ENCODE measurements around the gene CRADD.

GRCh38 chr12:93832131-93832530 is 155.0 kb downstream of the CRADD start:
- TF ChIP-seq HIC1 (tag by site-specific recombination; IDR thresholded peaks at IDR 0.05) (no peak), ZSCAN4 (tag by site-specific recombination; IDR thresholded peaks at IDR 0.05) (no peak), ZNF549 (tag by site-specific recombination; IDR thresholded peaks at IDR 0.05) (no peak), ZNF24 (tag by site-specific recombination; IDR thresholded peaks at IDR 0.05) (no peak), ZNF707 (tag by site-specific recombination; IDR thresholded peaks at IDR 0.05) (no peak), ZNF354C (tag by site-specific recombination; IDR thresholded peaks at IDR 0.05; ENCODE audit: borderline replicate concordance, low read depth) (no peak), YY1 (tag by site-specific recombination; IDR thresholded peaks at IDR 0.05) (no peak), ZNF174 (tag by site-specific recombination; IDR thresholded peaks at IDR 0.05) (no peak), ZNF335 (tag by site-specific recombination; conservative IDR thresholded peaks at IDR 0.05) (no peak), HOXA7 (CRISPR knock-in tag; IDR thresholded peaks at IDR 0.05; ENCODE audit: borderline replicate concordance) (no peak), ZNF133 (tag by site-specific recombination; IDR thresholded peaks at IDR 0.05) (no peak)
- TF ChIP-seq, protein P1, sequence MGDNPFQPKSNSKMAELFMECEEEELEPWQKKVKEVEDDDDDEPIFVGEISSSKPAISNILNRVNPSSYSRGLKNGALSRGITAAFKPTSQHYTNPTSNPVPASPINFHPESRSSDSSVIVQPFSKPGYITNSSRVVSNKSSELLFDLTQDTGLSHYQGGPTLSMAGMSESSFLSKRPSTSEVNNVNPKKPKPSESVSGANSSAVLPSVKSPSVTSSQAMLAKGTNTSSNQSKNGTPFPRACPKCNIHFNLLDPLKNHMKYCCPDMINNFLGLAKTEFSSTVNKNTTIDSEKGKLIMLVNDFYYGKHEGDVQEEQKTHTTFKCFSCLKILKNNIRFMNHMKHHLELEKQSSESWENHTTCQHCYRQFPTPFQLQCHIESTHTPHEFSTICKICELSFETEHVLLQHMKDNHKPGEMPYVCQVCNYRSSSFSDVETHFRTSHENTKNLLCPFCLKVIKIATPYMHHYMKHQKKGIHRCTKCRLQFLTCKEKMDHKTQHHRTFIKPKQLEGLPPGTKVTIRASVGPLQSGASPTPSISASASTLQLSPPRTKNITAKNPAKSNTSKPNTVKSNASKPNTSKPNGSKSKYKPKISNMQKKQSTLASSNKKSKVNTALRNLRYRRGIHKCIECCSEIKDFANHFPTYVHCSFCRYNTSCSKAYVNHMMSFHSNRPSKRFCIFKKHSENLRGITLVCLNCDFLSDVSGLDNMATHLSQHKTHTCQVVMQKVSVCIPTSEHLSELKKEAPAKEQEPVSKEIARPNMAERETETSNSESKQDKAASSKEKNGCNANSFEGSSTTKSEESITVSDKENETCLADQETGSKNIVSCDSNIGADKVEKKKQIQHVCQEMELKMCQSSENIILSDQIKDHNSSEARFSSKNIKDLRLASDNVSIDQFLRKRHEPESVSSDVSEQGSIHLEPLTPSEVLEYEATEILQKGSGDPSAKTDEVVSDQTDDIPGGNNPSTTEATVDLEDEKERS (tag by site-specific recombination; IDR thresholded peaks at IDR 0.05) = no peak
- TF ChIP-seq, protein P2, sequence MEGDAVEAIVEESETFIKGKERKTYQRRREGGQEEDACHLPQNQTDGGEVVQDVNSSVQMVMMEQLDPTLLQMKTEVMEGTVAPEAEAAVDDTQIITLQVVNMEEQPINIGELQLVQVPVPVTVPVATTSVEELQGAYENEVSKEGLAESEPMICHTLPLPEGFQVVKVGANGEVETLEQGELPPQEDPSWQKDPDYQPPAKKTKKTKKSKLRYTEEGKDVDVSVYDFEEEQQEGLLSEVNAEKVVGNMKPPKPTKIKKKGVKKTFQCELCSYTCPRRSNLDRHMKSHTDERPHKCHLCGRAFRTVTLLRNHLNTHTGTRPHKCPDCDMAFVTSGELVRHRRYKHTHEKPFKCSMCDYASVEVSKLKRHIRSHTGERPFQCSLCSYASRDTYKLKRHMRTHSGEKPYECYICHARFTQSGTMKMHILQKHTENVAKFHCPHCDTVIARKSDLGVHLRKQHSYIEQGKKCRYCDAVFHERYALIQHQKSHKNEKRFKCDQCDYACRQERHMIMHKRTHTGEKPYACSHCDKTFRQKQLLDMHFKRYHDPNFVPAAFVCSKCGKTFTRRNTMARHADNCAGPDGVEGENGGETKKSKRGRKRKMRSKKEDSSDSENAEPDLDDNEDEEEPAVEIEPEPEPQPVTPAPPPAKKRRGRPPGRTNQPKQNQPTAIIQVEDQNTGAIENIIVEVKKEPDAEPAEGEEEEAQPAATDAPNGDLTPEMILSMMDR (tag by site-specific recombination; IDR thresholded peaks at IDR 0.05) = no peak

Data from HEK293 (cell line).